ENCODE data around the gene RAD9A. TPM values are rescaled to one million over a fixed set of nuclear protein-coding genes. Genes with fewer than 3 reads are reported as not detected.

Gene RAD9A
- total and polyA plus RNA-seq, 2 experiments from 2014 or later, result 3.9 to 4.6 TPM

GRCh38 chr11:67395555-67396258 lies 3.9 kb downstream of the RAD9A start:
- H3K9me3 ChIP-seq (ENCODE audit: low read depth), result no peaks in the 10 kb centered on the region
- 87 to 91% methylated on average over 18 to 19 of the region's 19 CpGs for WGBS, 2 experiments (ENCODE audit: low coverage in 1 of 2, low lambda C conversion rate in 2 of 2, missing lambda C conversion rate in 2 of 2)
- no peaks in the 10 kb centered on the region for H3K9me2 ChIP-seq (ENCODE audit: insufficient read depth)
- H3K79me2 ChIP-seq (ENCODE audit: insufficient read depth), result peaks cover 33% of the 10 kb centered on the region
- no peaks in the 10 kb centered on the region for H3F3A ChIP-seq (ENCODE audit: insufficient read depth)
- H3K4me1 ChIP-seq (ENCODE audit: insufficient read depth), result peaks cover 4% of the 10 kb centered on the region
- no peak overlapping the region for H3K9ac ChIP-seq
- DNase-seq, result no peak
- no peaks in the 10 kb centered on the region for H4K20me1 ChIP-seq (ENCODE audit: insufficient read depth)
- in situ Hi-C loops (cut with MboI), result no loop called here
- H3K27ac ChIP-seq, result no peak overlapping the region
- no peak overlapping the region for H3K4me2 ChIP-seq (ENCODE audit: unreplicated experiment)
- H2AFZ ChIP-seq, result no peak overlapping the region
- H3K4me3 ChIP-seq, result no peak overlapping the region
- peaks cover 7% of the 10 kb centered on the region; the same call in 1 of the 2 replicates for H3K36me3 ChIP-seq (ENCODE audit: low read depth)
- no peaks in the 10 kb centered on the region for H3K27me3 ChIP-seq (replicated peaks; ENCODE audit: insufficient read depth)
- no peak for TF ChIP-seq EZH2phosphoT487 (IDR thresholded peaks at IDR 0.05; ENCODE audit: insufficient read depth, low read depth)

GRCh38 chr11:67396259-67396581 lies 4.4 kb downstream of the RAD9A start:
- Histone ChIP-seq H3K27me3 (replicated peaks; ENCODE audit: insufficient read depth) (no peaks in the 10 kb centered on the region), H3F3A (ENCODE audit: insufficient read depth) (no peaks in the 10 kb centered on the region), H3K4me2 (ENCODE audit: unreplicated experiment) (no peak overlapping the region), H3K4me1 (ENCODE audit: insufficient read depth) (peaks cover 3% of the 10 kb centered on the region), H3K36me3 (ENCODE audit: low read depth) (peaks cover 7% of the 10 kb centered on the region; the same call in 1 of the 2 replicates), H3K9me2 (ENCODE audit: insufficient read depth) (no peaks in the 10 kb centered on the region), H3K9me3 (ENCODE audit: low read depth) (no peaks in the 10 kb centered on the region), H4K20me1 (ENCODE audit: insufficient read depth) (no peaks in the 10 kb centered on the region), H3K27ac (no peak overlapping the region), H3K79me2 (ENCODE audit: insufficient read depth) (peaks cover 33% of the 10 kb centered on the region), H2AFZ (no peak overlapping the region), H3K9ac (no peak overlapping the region), H3K4me3 (no peak overlapping the region)
- TF ChIP-seq EZH2 (IDR thresholded peaks at IDR 0.05; ENCODE audit: insufficient read depth, poor library complexity, severe bottlenecking) (no peak), EZH2phosphoT487 (IDR thresholded peaks at IDR 0.05; ENCODE audit: insufficient read depth, low read depth) (no peak)
- DNase-seq, result no peak
- 79 to 93% methylated on average over 7 of the region's 7 CpGs for WGBS, 2 experiments (ENCODE audit: low coverage in 1 of 2, low lambda C conversion rate in 2 of 2, missing lambda C conversion rate in 2 of 2)
- in situ Hi-C loops (cut with MboI), result no loop called here

GRCh38 chr11:67396587-67397389 lies 5.0 kb downstream of the RAD9A start:
- Histone ChIP-seq H3K9me2 (ENCODE audit: insufficient read depth) (no peaks in the 10 kb centered on the region), H3K79me2 (ENCODE audit: insufficient read depth) (peaks cover 32% of the 10 kb centered on the region), H3K4me1 (ENCODE audit: insufficient read depth) (peaks cover 3% of the 10 kb centered on the region), H3K4me2 (ENCODE audit: unreplicated experiment) (no peak overlapping the region), H3K9me3 (ENCODE audit: low read depth) (no peaks in the 10 kb centered on the region), H3K36me3 (ENCODE audit: low read depth) (peaks cover 7% of the 10 kb centered on the region; the same call in 1 of the 2 replicates), H3F3A (ENCODE audit: insufficient read depth) (no peaks in the 10 kb centered on the region), H4K20me1 (ENCODE audit: insufficient read depth) (no peaks in the 10 kb centered on the region), H3K27ac (no peak overlapping the region), H2AFZ (no peak overlapping the region), H3K9ac (no peak overlapping the region), H3K4me3 (no peak overlapping the region), H3K27me3 (replicated peaks; ENCODE audit: insufficient read depth) (no peaks in the 10 kb centered on the region)
- in situ Hi-C loops (cut with MboI), result no loop called here
- WGBS, 2 experiments (ENCODE audit: low coverage in 1 of 2, low lambda C conversion rate in 2 of 2, missing lambda C conversion rate in 2 of 2), result 69 to 71% methylated on average over 12 to 13 of the region's 13 CpGs
- DNase-seq, result no peak
- TF ChIP-seq EZH2 (IDR thresholded peaks at IDR 0.05; ENCODE audit: insufficient read depth, poor library complexity, severe bottlenecking) (no peak), EZH2phosphoT487 (IDR thresholded peaks at IDR 0.05; ENCODE audit: insufficient read depth, low read depth) (no peak)

- DNase-seq, result no peak
- Histone ChIP-seq H2AFZ (no peak overlapping the region), H3K4me1 (ENCODE audit: insufficient read depth) (peaks cover 8% of the 10 kb centered on the region), H3K79me2 (ENCODE audit: insufficient read depth) (peaks cover 28% of the 10 kb centered on the region), H3K27me3 (replicated peaks; ENCODE audit: insufficient read depth) (no peaks in the 10 kb centered on the region), H3K4me2 (ENCODE audit: unreplicated experiment) (no peak overlapping the region), H3K27ac (no peak overlapping the region), H3K9ac (no peak overlapping the region), H3F3A (ENCODE audit: insufficient read depth) (no peaks in the 10 kb centered on the region), H3K36me3 (ENCODE audit: low read depth) (peaks cover 7% of the 10 kb centered on the region; the same call in 1 of the 2 replicates), H4K20me1 (ENCODE audit: insufficient read depth) (no peaks in the 10 kb centered on the region), H3K9me3 (ENCODE audit: low read depth) (no peaks in the 10 kb centered on the region), H3K4me3 (no peak overlapping the region), H3K9me2 (ENCODE audit: insufficient read depth) (no peaks in the 10 kb centered on the region)
- 83 to 88% methylated on average over 6 of the region's 6 CpGs for WGBS, 2 experiments (ENCODE audit: low coverage in 1 of 2, low lambda C conversion rate in 2 of 2, missing lambda C conversion rate in 2 of 2)
- TF ChIP-seq EZH2 (IDR thresholded peaks at IDR 0.05; ENCODE audit: insufficient read depth, poor library complexity, severe bottlenecking) (no peak), EZH2phosphoT487 (IDR thresholded peaks at IDR 0.05; ENCODE audit: insufficient read depth, low read depth) (no peak)
- in situ Hi-C loops (cut with MboI), result no loop called here
These were observed 5.8 kb downstream of the RAD9A start for GRCh38 chr11:67397536-67397935.

All from GM23248 (cell line).